DMS114 treated with DMSO at 0.1 percent for 48 hours (cell line): ENCODE results near the gene GCC1.
"Not testable (repeated sequence)": the region's sequence is repeated elsewhere in the genome, so short reads cannot be mapped to it uniquely, and the experiment has no call there.

ENCODE experiments used
- DNase-seq: peaks from one replicate; lab custom pipeline; 2025; ENCODE audit not compliant: unreplicated experiment; lab: John Stamatoyannopoulos, UW

GCC1 gene

DNA sequence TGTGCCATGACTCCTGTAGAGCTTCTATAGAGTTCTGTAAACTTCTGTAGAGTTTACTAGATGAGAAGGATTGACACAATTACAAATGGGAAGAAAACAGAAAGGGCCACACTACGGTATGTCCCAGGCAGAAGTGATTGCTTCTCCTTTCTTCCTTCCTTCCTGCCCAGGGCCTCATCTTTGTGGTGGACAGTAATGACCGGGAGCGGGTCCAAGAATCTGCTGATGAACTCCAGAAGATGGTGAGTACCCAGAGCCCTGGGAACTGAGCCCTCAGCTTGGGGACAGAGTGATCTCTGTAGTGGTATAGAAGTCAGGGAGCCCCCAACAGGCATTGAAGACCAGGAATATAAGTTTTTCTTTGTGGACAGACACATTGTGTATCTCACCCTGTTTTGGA lies 4.5 kb upstream of the GCC1 start:
- no peak for DNase-seq

DNA sequence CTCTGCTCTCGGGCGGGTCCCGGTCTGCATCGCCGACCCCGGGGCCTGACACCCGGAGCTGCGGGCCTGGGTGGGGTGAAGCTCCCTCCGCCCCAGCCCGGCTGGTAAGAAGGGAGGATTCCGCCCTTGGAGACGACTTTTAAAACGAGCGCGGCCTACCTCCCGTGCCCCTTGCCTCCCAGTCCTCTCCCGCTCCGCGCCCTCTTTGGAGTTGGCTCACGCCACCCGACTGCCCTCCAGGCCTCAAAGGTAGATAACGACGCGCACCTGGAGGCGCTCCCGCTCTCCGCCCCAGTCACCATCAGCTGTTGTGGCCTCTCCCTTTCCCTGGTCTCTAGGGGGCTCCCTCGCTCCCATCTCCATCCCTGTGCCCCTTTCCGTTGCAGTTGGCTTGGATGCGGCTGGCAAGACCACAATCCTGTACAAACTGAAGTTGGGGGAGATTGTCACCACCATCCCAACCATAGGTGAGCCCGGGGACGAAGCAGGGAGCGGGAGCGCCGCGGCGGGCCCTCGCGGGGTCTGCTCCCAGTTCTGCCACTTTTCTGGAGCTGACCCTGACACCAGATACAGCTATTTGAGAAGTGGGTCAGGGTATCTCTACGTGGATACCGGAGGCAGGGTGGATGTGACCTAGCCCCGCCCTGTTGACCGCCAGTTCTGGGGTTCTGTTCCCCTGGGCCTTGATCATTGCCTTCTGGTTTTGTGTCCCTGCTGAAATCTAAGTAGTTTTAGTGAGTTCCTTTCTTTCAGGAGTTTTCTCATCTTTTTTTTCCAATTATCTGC lies 3.5 kb upstream of the GCC1 start:
- peak; percentile 15 for DNase-seq

DNA sequence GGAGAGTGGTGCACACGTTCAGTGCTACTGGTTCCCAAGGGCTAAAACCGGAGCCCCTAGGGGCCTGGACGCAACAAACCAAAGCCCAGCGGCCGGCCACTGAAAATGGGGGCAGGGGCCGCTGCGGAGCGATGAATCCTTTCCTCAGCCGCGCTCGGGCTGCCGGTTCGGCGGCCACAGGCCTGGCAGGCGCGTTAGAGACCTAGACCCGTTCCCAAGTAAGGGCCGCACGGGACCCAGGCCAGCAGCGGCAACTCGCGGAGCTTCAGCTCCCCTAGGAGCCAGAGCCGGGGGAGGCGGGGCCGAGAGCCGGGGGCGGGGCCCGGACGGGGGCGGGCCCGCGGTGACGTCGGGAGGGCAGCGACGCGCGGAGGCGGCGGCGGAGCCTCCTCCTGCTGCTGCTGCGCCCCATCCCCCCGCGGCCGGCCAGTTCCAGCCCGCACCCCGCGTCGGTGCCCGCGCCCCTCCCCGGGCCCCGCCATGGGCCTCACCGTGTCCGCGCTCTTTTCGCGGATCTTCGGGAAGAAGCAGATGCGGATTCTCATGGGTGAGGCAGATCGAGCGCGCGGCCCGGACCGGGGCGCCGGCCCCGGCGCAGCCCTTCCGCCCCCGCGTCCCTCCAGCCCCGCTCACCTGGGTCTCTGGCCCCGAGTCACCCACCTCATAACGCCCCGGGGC lies 2.8 kb upstream of the GCC1 start, which contains the start of gene ARF5:
Gene ARF5 (plus strand): TSS at position 393 of the 678 bp plus-strand sequence. CDS start 88 bp downstream, at position 481.
- peak; percentile 40 for DNase-seq

DNA sequence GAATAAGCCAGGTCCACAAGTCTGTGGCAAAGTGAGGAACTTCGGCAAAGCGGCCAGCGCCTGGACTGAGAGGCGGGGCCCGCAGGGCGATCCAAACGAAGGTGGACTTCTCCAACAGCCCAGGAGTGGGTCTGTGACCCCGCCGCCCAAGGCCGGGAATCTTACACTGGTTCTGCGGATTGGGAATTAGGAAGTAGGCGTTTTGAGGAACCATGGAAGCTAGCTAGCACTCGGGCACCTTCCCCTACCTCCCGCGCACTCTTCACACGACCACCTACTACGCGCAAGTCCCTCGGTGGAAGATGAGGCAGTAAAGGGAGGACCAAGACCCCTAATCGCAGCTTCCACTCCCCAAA lies 2.2 kb upstream of the GCC1 start:
- peak; percentile 4 for DNase-seq

DNA sequence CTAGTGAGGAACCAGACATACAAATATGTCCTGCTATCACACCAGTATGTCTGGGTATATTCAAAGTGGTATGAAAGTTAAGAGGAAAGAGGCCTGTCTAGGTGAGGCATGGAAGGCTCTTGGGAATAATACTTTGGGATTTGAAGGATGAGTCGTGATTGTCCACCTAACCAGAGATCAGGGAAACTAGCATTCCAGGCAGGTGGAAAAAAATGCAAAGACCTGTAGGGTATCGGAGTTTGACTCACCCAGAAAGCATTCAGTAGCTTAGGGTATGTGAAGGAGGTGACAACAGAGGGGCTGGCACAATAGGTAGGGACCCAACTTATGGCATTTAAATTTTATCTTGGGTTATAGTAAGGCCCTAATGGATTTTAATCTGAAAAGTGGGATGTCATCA lies 950 bp upstream of the GCC1 start:
- DNase-seq, result no peak

DNA sequence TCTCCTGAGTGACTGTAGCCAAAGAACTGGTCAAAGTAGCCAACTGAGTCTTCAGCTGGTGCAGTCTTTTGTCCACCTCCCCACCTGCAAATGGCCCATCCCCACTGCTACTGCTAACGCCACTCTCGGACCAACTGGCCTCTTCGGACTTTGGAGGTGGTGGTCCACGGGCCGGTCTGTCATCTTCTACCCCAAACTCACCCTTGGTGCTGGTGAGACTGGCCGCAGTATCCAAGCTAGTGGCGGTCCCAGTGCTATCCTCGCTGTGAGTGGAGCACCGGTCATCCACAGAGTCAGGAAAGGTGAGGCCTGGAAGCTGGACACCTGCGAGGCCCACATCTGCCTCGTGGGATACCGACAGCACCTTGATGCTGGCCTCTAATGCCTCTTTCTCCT lies 750 bp downstream of the GCC1 start:
- DNase-seq, result no peak

DNA sequence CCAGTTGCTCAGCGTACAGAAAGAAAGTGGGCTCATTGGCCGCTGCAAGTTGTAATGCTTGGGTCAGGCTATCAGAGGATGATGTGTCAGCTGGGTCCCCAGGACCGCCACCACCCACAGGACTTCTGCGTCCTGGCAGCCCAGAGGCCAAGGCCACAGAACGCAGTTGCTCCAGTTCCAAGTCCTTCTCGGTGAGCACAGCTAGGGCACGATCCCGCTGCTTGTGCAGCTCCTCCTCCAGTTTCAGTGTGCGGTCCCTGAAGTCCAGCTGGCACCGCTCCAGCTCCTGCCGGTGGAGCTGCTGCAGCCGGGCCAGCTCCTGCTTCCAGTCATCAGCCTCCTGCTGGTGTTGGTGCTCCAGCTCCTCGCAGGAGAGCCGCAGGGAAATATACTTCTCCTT lies 3.0 kb downstream of the GCC1 start:
- DNase-seq, result no peak

DNA sequence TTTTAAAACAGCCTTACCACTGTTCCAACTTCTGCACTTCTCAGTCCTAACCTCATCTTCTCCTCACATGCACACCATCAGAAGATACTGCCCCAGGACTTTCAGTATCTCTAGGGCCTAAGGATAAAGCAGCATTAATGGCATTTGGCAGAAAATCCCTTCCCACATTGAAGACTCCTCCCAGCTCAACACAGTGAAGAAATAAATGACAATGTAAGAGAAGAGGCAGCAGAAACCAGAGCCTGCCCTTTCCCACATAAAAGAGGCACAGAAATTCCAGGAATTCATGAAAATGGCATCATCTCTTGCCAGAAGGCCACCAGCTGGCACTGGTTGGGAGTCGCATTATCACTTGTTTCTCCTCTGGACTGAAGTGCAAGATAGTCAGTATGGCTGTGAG lies 3.7 kb downstream of the GCC1 start:
- no peak for DNase-seq

DNA sequence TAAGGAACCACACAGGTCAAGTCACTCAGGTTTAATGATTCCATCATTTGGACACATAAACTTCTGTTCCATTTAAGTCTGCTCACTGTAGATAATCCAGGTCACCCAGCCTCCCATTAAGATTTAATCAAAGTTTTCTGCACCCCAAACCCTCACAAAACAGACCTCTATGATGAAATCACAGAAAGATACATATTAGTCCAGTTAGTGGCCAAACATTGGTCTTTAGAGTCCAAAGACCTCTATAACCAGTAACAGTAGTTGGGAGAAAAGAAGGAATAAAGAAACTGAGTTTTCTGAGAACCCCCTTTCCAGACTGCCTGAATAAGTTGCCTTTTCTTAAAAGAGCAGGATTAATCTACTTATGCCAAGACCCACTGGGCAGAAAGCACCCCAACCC lies 4.8 kb downstream of the GCC1 start:
- no peak for DNase-seq

DNA sequence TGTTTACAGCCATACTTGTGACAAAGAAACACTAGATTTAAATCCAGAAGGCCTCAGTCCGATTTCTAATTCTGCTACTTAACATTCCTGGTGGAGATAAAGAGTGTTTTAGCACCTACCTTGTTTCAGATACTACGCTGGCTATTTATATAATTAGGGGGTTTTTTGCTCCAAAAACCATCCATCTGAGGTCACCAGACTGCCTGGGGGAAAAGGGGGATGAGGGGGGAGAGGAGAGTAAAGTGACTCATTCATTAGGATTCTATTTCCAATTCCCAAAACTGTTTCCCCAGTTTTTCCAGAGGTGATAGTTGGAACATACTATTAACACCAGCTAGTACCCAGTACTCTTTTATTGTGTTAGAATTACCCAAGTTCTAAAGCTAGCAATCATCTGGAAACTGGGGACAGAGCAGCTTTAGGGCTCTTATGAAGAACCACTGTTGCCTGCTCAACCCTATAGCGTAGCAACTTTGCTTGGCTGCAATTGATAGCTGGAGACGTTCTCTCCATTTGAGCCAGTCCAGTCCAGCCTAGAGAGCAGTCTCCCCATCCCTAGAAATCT lies 6.6 kb downstream of the GCC1 start:
- no peak for DNase-seq

DNA sequence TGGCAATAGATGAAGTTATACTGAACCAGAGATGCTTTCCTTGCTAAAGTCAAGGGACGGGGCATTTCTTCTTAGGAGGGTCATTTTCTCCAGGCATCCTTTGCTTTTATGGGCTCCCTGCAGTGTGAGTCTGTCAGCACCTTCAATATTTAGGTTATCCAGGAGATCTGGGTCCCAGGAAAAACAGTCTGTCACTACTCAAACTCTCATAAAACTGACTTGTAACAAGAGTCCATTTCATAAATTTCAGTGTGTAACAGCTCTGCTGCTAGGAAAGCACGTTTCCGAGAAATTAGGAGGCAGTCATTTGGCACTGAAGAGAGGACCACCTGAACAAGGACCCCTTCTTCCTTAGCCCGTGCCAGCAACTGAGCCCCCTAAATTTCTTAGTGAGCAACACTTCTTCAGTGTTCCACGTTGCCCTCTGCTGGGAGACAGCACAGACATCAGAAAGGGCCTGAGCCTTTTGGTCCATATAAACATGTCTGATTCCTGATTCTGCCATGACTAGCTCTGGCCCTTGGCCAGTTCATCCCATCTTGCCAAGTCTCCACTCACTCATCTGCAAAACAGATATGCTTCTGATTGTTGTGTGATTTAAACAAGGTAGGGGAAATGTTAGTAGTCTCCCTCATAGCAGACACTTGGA lies 7.2 kb downstream of the GCC1 start:
- no peak for DNase-seq

DNA sequence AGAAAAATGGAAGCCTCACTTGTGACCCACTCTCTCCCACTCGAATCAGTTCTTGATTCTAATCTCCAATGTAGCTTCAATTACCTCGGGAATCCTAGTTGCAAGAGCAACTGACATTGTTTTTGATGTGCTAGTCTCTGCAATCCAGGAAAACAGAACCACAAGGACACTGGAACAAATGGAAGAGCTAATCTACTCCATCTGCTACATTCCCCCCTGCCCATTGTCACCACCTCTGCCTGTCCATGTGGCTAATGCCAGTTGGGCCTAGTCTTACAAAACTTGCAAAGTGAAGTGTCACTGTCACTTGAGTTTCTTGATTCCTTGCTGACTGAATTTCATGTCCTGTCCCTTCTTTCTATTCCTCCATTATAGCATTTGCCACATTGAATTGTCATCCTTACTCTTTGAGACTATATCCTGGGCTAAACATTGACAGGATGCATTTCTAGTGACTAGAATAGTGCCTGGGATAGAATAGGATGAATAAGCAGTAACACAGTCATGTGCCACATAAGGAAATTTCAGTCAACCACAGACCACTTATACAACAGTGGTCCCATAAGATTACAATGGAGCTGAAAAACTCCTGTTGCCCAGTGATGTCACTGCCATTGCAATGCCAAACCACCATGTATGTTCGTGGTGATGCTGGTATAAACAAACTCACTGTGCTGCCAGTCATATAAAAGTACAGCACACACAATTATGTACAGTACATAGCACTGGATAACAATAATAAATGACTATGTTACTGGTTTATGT lies 13.5 kb downstream of the GCC1 start:
- no peak for DNase-seq

DNA sequence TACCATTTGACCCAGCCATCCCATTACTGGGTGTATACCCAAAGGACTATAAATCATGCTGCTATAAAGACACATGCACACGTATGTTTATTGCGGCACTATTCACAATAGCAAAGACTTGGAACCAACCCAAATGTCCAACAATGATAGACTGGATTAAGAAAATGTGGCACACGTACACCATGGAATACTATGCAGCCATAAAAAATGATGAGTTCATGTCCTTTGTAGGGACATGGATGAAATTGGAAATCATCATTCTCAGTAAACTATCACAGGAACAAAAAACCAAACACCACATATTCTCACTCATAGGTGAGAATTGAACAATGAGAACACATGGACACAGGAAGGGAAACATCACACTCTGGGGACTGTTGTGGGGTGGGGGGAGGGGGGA lies 17.4 kb downstream of the GCC1 start:
- not testable (repeated sequence) for DNase-seq

DNA sequence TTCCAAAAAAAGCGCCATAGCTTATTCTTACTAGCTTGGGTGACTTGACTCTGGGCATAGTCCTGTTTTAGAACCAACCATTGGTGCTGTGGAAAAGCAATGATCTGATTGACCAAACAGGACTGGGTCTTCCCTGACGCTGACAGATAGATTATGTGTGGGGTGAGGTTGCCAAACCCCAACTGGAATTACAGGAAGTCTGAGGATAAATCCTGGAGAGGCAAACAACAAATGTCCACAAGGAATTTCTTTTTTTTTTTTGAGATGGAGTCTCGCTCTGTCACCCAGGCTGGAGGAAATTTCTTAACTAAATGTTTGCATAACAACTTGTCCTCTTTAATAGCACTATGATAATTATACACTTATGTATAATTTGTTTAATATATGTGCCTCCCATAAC lies 19.2 kb downstream of the GCC1 start:
- no peak for DNase-seq

DNA sequence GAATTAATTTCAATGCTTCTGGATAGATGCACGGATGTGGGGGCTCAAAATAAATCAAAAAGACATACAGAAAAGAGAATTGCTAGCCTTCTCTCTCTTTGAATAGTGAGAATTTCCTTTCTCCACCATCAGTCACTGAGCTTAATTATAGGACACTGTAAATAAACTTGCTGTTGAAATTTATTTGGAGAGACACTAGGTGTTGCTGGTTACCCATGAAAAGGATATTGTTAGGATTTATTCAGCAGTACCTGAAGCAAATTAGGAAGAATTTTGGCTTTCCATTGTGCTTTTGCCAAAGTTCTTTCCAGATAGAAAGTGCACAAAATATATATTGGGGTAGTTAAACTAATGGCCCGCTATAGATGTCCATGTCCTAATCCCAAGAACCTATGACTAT lies 27.6 kb downstream of the GCC1 start:
- no peak for DNase-seq

DNA sequence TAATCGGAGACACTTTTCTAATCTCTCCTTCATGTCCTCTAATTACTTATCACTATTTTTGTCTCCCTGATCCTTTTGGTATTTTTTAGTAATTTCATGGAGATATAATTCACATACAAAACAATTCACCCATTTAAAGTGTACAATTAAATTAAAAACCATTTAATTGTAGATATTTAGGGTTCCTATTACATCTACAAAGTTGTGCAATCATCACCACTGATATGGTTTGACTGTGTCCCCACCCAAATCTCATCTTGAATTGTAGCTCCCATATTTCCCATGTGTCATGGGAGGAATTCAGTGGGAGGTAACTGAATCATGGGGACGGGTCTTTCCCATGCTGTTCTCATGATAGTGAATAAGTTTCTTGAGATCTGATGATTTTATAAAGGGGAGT lies 29.0 kb downstream of the GCC1 start:
- no peak for DNase-seq

DNA sequence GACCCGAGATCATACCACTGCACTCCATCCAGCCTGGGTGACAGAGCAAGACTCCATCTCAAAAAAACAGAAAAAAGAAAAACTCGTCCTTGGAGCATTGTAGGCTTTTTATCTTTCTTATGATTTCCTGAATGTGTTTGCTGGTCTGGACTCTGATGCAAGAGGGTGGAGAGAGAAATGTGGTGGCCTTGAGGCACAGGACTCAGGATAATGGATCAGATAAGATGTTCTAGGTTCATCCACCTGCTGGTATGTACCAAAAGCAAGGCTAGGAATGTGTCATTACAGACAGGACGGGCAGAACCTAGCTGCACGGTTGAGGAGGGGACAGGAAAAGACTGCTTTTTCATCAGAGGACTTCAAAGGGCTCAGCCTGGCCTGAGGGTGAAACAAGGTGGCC lies 33.5 kb downstream of the GCC1 start:
- no peak for DNase-seq

DNA sequence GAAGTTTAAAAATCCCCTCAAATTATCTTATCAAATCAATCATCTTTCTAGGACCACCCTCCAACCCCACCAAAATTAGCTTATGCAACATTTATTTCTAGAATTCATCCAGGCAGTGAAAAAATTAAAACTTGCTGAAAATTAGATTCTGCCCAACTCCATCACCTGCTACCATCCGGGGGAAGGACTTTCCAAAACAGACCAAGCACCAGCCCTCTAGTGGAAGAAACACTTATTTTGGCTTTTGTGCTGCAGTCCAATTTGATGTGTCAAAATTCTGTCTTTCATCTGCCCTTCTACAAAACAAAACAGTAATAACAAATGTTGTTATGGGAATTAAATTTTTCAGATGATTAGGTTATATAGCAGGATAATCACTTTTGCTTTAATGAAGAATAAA lies 35.1 kb downstream of the GCC1 start:
- no peak for DNase-seq

DNA sequence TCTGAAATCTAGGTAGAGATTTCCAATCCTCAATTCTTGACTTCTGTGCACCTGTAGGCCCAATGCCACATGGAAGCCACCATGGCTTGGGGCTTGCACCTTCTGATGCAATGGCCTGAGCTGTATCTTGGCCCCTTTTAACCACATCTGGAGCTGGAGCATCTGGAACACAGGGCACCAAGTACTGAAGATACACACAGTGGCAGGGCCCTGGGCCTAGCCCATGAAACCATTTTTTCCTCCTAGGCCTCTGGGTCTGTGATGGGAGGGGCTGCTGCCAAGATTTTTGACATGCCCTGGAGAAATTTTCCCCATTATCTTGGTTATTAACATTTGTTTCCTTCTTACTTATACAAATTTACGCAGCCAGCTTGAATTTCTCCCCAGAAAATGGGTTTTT lies 39.1 kb downstream of the GCC1 start:
- no peak for DNase-seq

DNA sequence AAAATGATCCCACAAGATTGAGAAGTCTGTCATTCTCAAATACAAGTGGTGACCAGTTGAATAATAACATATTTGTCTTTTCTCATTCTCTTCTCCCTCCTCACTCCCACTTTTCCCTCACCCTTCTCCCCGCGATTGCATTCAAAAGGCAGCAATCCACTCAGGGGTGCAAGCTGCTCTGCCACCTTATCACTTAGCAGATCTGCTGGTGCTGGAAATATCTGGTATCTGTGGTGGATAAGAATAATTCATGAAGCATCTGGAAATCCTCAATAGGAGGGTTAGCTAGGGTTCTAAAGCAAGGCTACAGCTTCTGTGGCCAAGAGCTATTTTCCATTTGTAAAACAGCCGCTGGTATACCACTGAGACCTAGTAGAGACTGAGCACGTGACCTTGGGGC lies 43.8 kb downstream of the GCC1 start:
- DNase-seq, result no peak

DNA sequence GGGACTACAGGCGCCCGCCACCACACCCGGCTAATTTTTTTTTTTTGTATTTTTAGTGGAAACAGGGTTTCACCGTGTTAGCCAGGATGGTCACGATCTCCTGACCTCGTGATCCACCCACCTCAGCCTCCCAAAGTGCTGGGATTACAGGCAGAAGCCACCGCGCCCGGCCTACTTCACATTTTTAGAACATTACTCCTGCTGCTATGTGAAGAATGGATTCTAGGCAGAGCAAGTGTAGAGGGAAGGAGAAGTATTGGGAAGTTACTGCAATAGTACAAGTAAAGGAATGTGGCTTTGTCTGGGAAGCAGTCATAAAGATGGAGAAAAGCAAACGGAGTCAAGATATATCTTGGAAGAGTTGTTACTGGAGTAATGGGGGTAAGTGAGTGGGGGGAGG lies 44.9 kb downstream of the GCC1 start:
- DNase-seq, result not testable (repeated sequence)
